Islet precursor cell (in vitro differentiated cells): ENCODE results near the gene PLEKHH1.

Experiments
- DNase-seq: peaks from one replicate; pipeline ENCODE4 v3.0.0-alpha.2; 2018

PLEKHH1 gene

GRCh38 chr14:67638642-67639041, 105.6 kb downstream of the PLEKHH1 start:
- DNase-seq = no peak
